B cell (primary cell): ENCODE results near the gene ATP11A. TPM values are rescaled to one million over a fixed set of nuclear protein-coding genes. Genes with fewer than 3 reads are reported as not detected.

Experiments
- ATAC-seq: fragments of 200-7000 bp; cut with Tn5 transposase; one replicate; pipeline ENCODE4 v1.10.0; 2021; ENCODE audit warnings: low read depth, mild to moderate bottlenecking, moderate number of reproducible peaks, moderate library complexity
- CTCF ChIA-PET: fragments of 350-600 bp; sonication (Branson Sonifier 250); formaldehyde crosslinking; loops from one replicate; lab custom pipeline; 2021; ENCODE audit warnings: antibody characterized with exemption, inconsistent platforms; lab: Charles Lee
- POLR2A ChIA-PET: fragments of 350-600 bp; sonication (Branson Sonifier 250); formaldehyde crosslinking; loops from one replicate; lab custom pipeline; 2021; ENCODE audit warnings: antibody characterized with exemption; lab: Charles Lee
- DNase-seq: peaks from one replicate; pipeline ENCODE4 v3.0.0; 2013
- H2AFZ ChIP-seq: 2 replicates; pipeline ENCODE4 v1.6.1; 2012; ENCODE audit warnings: mild to moderate bottlenecking, low read depth, low read length; ENCODE audit not compliant: insufficient read depth, poor library complexity, severe bottlenecking
- H3K27ac ChIP-seq, 2 donors: 1 replicate in 1 of 2; 2 replicates in 1 of 2; pipeline ENCODE4 v1.5.1; 2012 to 2013; ENCODE audit warnings: low read length in 2 of 2, mild to moderate bottlenecking in 2 of 2, moderate library complexity in 1 of 2
- H3K27me3 ChIP-seq, 4 experiments: fragments of 200-600 bp in 1 of 4; sonication (generic) in 1 of 4; replicated peaks in 1 of 4; 1 replicate in 2 of 4; 2 replicates in 2 of 4; pipeline versions ENCODE4 v1.6.1 to v1.7.0; 2013 to 2016; ENCODE audit warnings: low read length in 3 of 4, mild to moderate bottlenecking in 2 of 4, mixed read lengths in 1 of 4, moderate library complexity in 1 of 4; ENCODE audit not compliant: insufficient read depth in 4 of 4, control insufficient read depth in 3 of 4; ENCODE audit errors: control extremely low read depth in 1 of 4
- H3K36me3 ChIP-seq, 2 experiments: replicated peaks in 1 of 2; 1 replicate in 1 of 2; 2 replicates in 1 of 2; pipeline versions ENCODE4 v1.6.1 to v1.7.1; 2013; ENCODE audit warnings: low read length in 1 of 2; ENCODE audit not compliant: insufficient read depth in 2 of 2, control insufficient read depth in 1 of 2; ENCODE audit errors: control extremely low read depth in 1 of 2, extremely low read depth in 1 of 2
- H3K4me1 ChIP-seq, 2 donors: fragments of 200-600 bp in 1 of 2; sonication (generic) in 1 of 2; 1 replicate in 1 of 2; 2 replicates in 1 of 2; pipeline versions ENCODE4 v1.5.1 to v1.6.1; 2013 to 2017; ENCODE audit warnings: low read length in 2 of 2; ENCODE audit not compliant: control insufficient read depth in 2 of 2, insufficient read depth in 2 of 2
- H3K4me2 ChIP-seq: replicated peaks from 2 replicates; pipeline ENCODE3; 2012; ENCODE audit warnings: mild to moderate bottlenecking, low read depth, low read length; ENCODE audit not compliant: poor library complexity, severe bottlenecking
- H3K4me3 ChIP-seq, 5 experiments: fragments of 200-600 bp in 1 of 5; sonication (generic) in 1 of 5; 1 replicate in 3 of 5; 2 replicates in 2 of 5; pipeline versions ENCODE4 v1.5.1 to v1.7.0; 2011 to 2016; ENCODE audit warnings: low read length in 4 of 5, mild to moderate bottlenecking in 4 of 5, low read depth in 2 of 5, control low read depth in 1 of 5, moderate library complexity in 1 of 5; ENCODE audit not compliant: insufficient read depth in 1 of 5; ENCODE audit errors: control extremely low read depth in 1 of 5, extremely low read depth in 1 of 5
- H3K79me2 ChIP-seq: fragments of 200-600 bp; sonication (generic); one replicate; pipeline ENCODE4 v1.6.0; 2016; ENCODE audit warnings: low read length; ENCODE audit not compliant: control insufficient read depth, insufficient read depth
- H3K9ac ChIP-seq: fragments of 200-600 bp; sonication (generic); 2 replicates; pipeline ENCODE4 v1.6.1; 2017; ENCODE audit warnings: mild to moderate bottlenecking, low read length, moderate library complexity
- H3K9me3 ChIP-seq, 3 donors: one replicate each; pipeline versions ENCODE4 v1.6.1 to v1.7.1; 2013; ENCODE audit warnings: low read length in 2 of 3; ENCODE audit not compliant: control insufficient read depth in 2 of 3, insufficient read depth in 1 of 3; ENCODE audit errors: control extremely low read depth in 1 of 3
- H4K20me1 ChIP-seq: 2 replicates; pipeline ENCODE4 v1.6.0; 2012; ENCODE audit warnings: mild to moderate bottlenecking, low read length; ENCODE audit not compliant: insufficient read depth, control insufficient read depth, poor library complexity, severe bottlenecking
- H3K27ac Mint-ChIP-seq: one replicate; pipeline ENCODE4 v1.8.0; 2021; ENCODE audit warnings: mixed read lengths
- H3K27me3 Mint-ChIP-seq: one replicate; pipeline ENCODE4 v1.8.0; 2021; ENCODE audit warnings: mixed read lengths
- H3K4me1 Mint-ChIP-seq: one replicate; pipeline ENCODE4 v1.8.0; 2021; ENCODE audit warnings: mixed read lengths
- H3K4me3 Mint-ChIP-seq: one replicate; pipeline ENCODE4 v1.8.0; 2021; ENCODE audit warnings: mixed read lengths
- H3K9me3 Mint-ChIP-seq: one replicate; pipeline ENCODE4 v1.8.0; 2022; ENCODE audit warnings: mixed read lengths; ENCODE audit not compliant: insufficient read depth
- CTCF ChIP-seq: fragments of 200-600 bp; IDR thresholded peaks from one replicate; pipeline ENCODE4 v1.8.0; 2022; ENCODE audit warnings: antibody characterized with exemption, mild to moderate bottlenecking
- EZH2 ChIP-seq: IDR thresholded peaks from 2 replicates; pipeline ENCODE4 v1.6.1; 2012; ENCODE audit warnings: borderline replicate concordance, low read depth, mild to moderate bottlenecking, moderate library complexity, low read length; ENCODE audit not compliant: insufficient read depth, poor library complexity, severe bottlenecking
- WGBS: methylation state at CpG from one replicate; pipeline ENCODE4 v1.1.5; 2013; ENCODE audit warnings: missing lambda C conversion rate; ENCODE audit not compliant: insufficient coverage; 5-methylcytosine and 5-hydroxymethylcytosine counted together
- intact Hi-C: fragments of 100-400 bp; cut with micrococcal nuclease; formaldehyde crosslinking; loops from one replicate; pipeline ENCODE4 v1.10.0; 2022
- polyA plus RNA-seq: library from polyadenylated mRNA; depleted of rRNA; stranded (reverse); fragments of >200 nt; gene quantifications from 2 replicates; pipeline ENCODE4 v1.2.3, GENCODE V29; 2012
- total RNA-seq, 2 donors: library from RNA; stranded (reverse); fragments of 120-200 nt in 1 of 2; gene quantifications; 1 replicate in 1 of 2; 2 replicates in 1 of 2; pipeline versions ENCODE4 v1.2.3 to v1.2.4, GENCODE V29; 2013 to 2022

ATP11A gene
- total and polyA plus RNA-seq, 2 donors (not counting 1 experiment from before 2014, with no cell fraction given), result 36.9 to 60.3 TPM

GRCh38 chr13:112903606-112904195 is 213.9 kb downstream of the ATP11A start:
- H3K27me3 Mint-ChIP-seq, result no peaks in the 10 kb centered on the region
- no peaks in the 10 kb centered on the region for H3K36me3 ChIP-seq
- H2AFZ ChIP-seq, result no peak overlapping the region
- TF ChIP-seq CTCF (no peak), EZH2 (no peak)
- ATAC-seq (no peak), DNase-seq (no peak)
- H3K4me3 Mint-ChIP-seq, result no peak overlapping the region
- H3K79me2 ChIP-seq, result no peaks in the 10 kb centered on the region
- POLR2A ChIA-PET, result no interaction called here
- no peaks in the 10 kb centered on the region for H4K20me1 ChIP-seq
- peaks cover 0 to 34% (median 11%) of the 10 kb centered on the region in 3 donors for H3K9me3 ChIP-seq
- peaks cover 0 to 4% (median 0%) of the 10 kb centered on the region in 4 experiments for H3K27me3 ChIP-seq
- no peak overlapping the region for H3K27ac Mint-ChIP-seq
- WGBS, result 93% methylated on average over 15 of the region's 19 CpGs
- intact Hi-C loops, result no loop called here
- no peak overlapping the region for H3K4me3 ChIP-seq
- no peak overlapping the region for H3K9ac ChIP-seq
- CTCF ChIA-PET, result interaction anchor here (0.8 kb wide), 2 partner anchors 29 to 296 kb away, joined by 3 read pairs; no protein-coding TSS in a partner anchor
- no peak overlapping the region for H3K27ac ChIP-seq
- peaks cover 2% of the 10 kb centered on the region for H3K9me3 Mint-ChIP-seq
- no peak overlapping the region for H3K4me2 ChIP-seq
- peaks cover 29% of the 10 kb centered on the region for H3K4me1 Mint-ChIP-seq
- H3K4me1 ChIP-seq, result peaks cover 19% of the 10 kb centered on the region in 2 donors

GRCh38 chr13:112904436-112904960 is 214.7 kb downstream of the ATP11A start:
- H3K4me2 ChIP-seq, result no peak overlapping the region
- H3K4me3 ChIP-seq, result no peak overlapping the region
- CTCF ChIA-PET, result interaction anchor here (0.8 kb wide), 1 partner anchor 296 kb away, joined by 3 read pairs; no protein-coding TSS in a partner anchor
- WGBS, result over 99% methylated on average over 11 of the region's 13 CpGs
- H2AFZ ChIP-seq, result no peak overlapping the region
- H3K79me2 ChIP-seq, result no peaks in the 10 kb centered on the region
- TF ChIP-seq EZH2 (no peak), CTCF (no peak)
- H3K4me3 Mint-ChIP-seq, result no peak overlapping the region
- H3K9ac ChIP-seq, result no peak overlapping the region
- peaks cover 2% of the 10 kb centered on the region for H3K9me3 Mint-ChIP-seq
- H3K4me1 ChIP-seq, result peaks cover 24 to 27% of the 10 kb centered on the region in 2 donors
- no peaks in the 10 kb centered on the region for H3K36me3 ChIP-seq
- no peak overlapping the region for H3K27ac Mint-ChIP-seq
- H3K9me3 ChIP-seq, result peaks cover 0 to 37% (median 11%) of the 10 kb centered on the region in 3 donors
- peaks cover 0 to 4% (median 0%) of the 10 kb centered on the region in 4 experiments for H3K27me3 ChIP-seq
- H3K4me1 Mint-ChIP-seq, result peaks cover 37% of the 10 kb centered on the region
- intact Hi-C loops, result no loop called here
- DNase-seq (no peak), ATAC-seq (no peak)
- POLR2A ChIA-PET, result no interaction called here
- H3K27me3 Mint-ChIP-seq, result no peaks in the 10 kb centered on the region
- H4K20me1 ChIP-seq, result no peaks in the 10 kb centered on the region
- H3K27ac ChIP-seq, result no peak overlapping the region
